ENCODE measurements around the gene TRAPPC3L. TPM values are rescaled to one million over a fixed set of nuclear protein-coding genes. Genes with fewer than 3 reads are reported as not detected.

Gene TRAPPC3L
- total RNA-seq, 1 donor from 2014 or later = not detected

DNA sequence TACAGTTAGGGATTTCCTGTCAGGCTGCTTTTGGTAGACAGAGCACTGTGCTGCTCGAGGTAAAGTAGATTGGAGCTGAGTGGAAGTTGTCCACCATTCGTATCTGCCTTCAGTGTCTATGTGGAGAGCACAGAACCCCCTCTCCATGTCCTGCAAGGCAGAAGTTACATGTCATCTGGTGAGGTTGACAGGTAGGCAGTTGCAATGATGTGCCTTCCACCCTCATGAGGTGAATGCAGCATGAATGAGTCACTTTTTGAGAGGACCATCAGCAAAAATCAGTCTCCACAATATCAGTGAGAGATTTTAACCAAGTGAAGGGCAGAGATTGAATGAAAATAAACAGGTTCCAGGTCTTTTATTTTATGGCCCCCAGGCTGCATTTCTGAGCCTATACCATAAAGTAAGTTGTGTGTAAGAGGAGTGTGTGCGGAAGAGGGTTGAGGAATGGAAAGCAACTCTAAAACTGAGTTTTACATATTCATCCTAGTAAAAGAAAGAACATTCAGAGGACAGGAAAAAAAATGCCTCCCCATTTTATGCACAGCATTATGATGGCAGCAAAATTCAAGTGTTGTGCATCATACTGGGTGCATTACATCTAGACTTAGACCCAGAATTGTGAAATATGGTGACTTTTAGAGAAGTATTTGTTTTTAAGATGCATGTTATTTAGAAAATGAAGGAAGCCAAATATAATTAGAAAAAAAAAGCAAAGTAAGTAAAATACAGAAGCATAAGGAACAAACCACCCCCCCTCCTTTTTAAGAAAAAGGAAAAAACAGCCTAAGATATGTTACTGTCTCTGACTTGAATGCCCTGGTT, 15.8 kb downstream of the TRAPPC3L start:
- Mint-ChIP-seq H3K27ac (ENCODE audit: unreplicated experiment) (no peak overlapping the region), H3K9me3 (ENCODE audit: low read depth) (no peaks in the 10 kb centered on the region), H3K4me3 (ENCODE audit: unreplicated experiment) (no peak overlapping the region), H3K36me3 (ENCODE audit: low read depth) (no peaks in the 10 kb centered on the region), H3K27me3 (ENCODE audit: low read depth) (no peaks in the 10 kb centered on the region), H3K4me1 (ENCODE audit: low read depth) (peaks cover 23% of the 10 kb centered on the region)
- no peak for DNase-seq (ENCODE audit: low spot score)
- TF ChIP-seq, protein P1, sequence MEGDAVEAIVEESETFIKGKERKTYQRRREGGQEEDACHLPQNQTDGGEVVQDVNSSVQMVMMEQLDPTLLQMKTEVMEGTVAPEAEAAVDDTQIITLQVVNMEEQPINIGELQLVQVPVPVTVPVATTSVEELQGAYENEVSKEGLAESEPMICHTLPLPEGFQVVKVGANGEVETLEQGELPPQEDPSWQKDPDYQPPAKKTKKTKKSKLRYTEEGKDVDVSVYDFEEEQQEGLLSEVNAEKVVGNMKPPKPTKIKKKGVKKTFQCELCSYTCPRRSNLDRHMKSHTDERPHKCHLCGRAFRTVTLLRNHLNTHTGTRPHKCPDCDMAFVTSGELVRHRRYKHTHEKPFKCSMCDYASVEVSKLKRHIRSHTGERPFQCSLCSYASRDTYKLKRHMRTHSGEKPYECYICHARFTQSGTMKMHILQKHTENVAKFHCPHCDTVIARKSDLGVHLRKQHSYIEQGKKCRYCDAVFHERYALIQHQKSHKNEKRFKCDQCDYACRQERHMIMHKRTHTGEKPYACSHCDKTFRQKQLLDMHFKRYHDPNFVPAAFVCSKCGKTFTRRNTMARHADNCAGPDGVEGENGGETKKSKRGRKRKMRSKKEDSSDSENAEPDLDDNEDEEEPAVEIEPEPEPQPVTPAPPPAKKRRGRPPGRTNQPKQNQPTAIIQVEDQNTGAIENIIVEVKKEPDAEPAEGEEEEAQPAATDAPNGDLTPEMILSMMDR (IDR thresholded peaks at IDR 0.05) = no peak

DNA sequence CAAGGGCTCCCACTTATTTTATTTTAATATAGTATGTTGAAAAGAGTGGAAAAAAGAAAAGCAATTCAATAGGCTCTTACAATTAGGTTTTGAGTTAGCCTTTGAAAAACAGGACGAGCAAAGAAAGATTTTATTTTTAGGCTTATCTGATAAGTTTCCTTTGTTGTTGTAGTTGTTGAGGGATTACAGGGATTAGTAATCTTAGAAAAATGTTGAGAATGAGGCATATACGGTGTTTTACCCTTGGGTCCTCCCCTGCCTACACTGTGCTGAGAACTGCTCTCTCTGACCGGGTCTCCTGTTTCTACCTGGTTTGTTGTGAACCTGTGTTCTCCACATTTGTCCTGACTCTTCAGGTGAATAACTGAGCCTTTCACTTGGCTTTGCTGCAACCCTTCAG, 16.7 kb downstream of the TRAPPC3L start:
- Mint-ChIP-seq H3K27me3 (ENCODE audit: low read depth) (no peaks in the 10 kb centered on the region), H3K9me3 (ENCODE audit: low read depth) (no peaks in the 10 kb centered on the region), H3K4me3 (ENCODE audit: unreplicated experiment) (no peak overlapping the region), H3K27ac (ENCODE audit: unreplicated experiment) (no peak overlapping the region), H3K36me3 (ENCODE audit: low read depth) (no peaks in the 10 kb centered on the region), H3K4me1 (ENCODE audit: low read depth) (peaks cover 23% of the 10 kb centered on the region)
- DNase-seq (ENCODE audit: low spot score) = no peak
- TF ChIP-seq, protein P1 (IDR thresholded peaks at IDR 0.05) = no peak

DNA sequence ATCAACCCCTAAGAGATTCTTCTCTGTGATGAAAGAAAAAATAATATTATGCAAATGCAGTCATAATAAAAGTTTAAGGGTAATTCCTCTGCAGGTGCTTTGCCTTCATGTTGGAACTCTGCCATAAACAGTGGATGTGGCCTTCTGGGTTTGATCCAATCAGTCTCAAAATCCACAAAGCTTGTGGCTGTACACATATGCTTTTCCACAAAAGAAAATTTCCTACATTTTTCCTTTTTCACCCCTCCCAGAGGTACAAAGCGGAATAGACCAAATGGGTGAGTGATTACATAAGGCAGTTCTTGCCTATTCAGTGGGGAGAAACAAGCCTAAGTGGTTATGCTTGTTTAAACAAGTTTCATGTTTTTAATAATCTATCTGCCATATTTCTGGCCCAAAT, 17.4 kb downstream of the TRAPPC3L start:
- no peak overlapping the region for H3K27ac Mint-ChIP-seq (ENCODE audit: unreplicated experiment)
- no peak for DNase-seq (ENCODE audit: low spot score)
- H3K4me1 Mint-ChIP-seq (ENCODE audit: low read depth) = peaks cover 23% of the 10 kb centered on the region
- TF ChIP-seq, protein P1 (IDR thresholded peaks at IDR 0.05) = no peak
- no peaks in the 10 kb centered on the region for H3K36me3 Mint-ChIP-seq (ENCODE audit: low read depth)
- H3K4me3 Mint-ChIP-seq (ENCODE audit: unreplicated experiment) = no peak overlapping the region
- no peaks in the 10 kb centered on the region for H3K27me3 Mint-ChIP-seq (ENCODE audit: low read depth)
- no peaks in the 10 kb centered on the region for H3K9me3 Mint-ChIP-seq (ENCODE audit: low read depth)

DNA sequence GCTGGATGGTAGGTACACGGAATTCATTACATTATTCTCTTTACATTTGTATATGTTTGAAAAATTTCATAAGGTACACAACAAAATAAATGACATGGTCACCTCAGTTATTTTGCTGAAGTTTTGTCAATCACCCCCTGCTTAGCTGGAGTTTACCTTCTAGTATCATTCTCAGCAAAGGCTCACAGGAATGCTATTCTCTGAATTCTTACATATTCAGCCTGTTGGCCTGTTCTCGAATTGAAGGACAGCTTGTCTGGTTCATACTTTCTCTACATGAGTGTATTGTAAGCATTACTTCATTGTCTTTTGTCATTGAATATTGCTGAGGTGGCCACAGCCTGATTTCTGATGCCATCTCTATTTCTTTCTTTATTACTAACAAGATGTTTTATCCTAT, 21.2 kb downstream of the TRAPPC3L start:
- Mint-ChIP-seq H3K4me3 (ENCODE audit: unreplicated experiment) (no peak overlapping the region), H3K36me3 (ENCODE audit: low read depth) (no peaks in the 10 kb centered on the region), H3K27ac (ENCODE audit: unreplicated experiment) (no peak overlapping the region), H3K27me3 (ENCODE audit: low read depth) (no peaks in the 10 kb centered on the region), H3K4me1 (ENCODE audit: low read depth) (peaks cover 9% of the 10 kb centered on the region), H3K9me3 (ENCODE audit: low read depth) (no peaks in the 10 kb centered on the region)
- TF ChIP-seq, protein P1 (IDR thresholded peaks at IDR 0.05) = no peak
- DNase-seq (ENCODE audit: low spot score) = no peak

DNA sequence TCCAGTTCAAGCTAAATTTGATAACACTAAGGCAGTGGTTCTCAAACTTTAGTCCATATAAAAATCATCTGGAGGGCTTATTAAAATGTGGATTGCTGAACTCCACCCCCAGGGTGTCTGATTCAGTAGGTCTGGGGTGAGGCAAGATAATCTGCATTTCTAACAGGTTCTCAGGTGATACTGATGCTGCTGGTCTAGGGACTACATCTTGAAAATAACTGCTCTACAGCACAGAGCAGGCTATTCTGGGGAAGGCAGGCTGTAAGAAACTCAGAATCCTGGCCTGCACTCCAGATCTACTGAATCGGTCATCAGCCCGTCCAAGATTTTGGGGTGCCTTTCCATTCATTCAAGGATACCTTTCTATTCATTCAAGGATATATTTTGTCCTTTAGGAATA, 22.6 kb downstream of the TRAPPC3L start:
- Mint-ChIP-seq H3K4me1 (ENCODE audit: low read depth) (no peaks in the 10 kb centered on the region), H3K27ac (ENCODE audit: unreplicated experiment) (no peak overlapping the region), H3K36me3 (ENCODE audit: low read depth) (no peaks in the 10 kb centered on the region), H3K27me3 (ENCODE audit: low read depth) (no peaks in the 10 kb centered on the region), H3K9me3 (ENCODE audit: low read depth) (no peaks in the 10 kb centered on the region), H3K4me3 (ENCODE audit: unreplicated experiment) (no peak overlapping the region)
- TF ChIP-seq, protein P1 (IDR thresholded peaks at IDR 0.05) = no peak
- no peak for DNase-seq (ENCODE audit: low spot score)

All from chondrocyte (in vitro differentiated cells).